PC-3 (cell line): ENCODE measurements around the gene BBOF1.

Experiments
- CTCF ChIP-seq: fragments of 300-600 bp; sonication (generic); conservative IDR thresholded peaks from 2 replicates; pipeline ENCODE4 v1.5.1; 2017; ENCODE audit warnings: antibody characterized with exemption, low read depth, mild to moderate bottlenecking, low read length
- EZH2phosphoT487 ChIP-seq: fragments of 300-600 bp; sonication (generic); IDR thresholded peaks from 2 replicates; pipeline ENCODE4 v1.6.1; 2018; ENCODE audit warnings: mild to moderate bottlenecking, antibody characterized with exemption, low read length, borderline replicate concordance

GRCh38 chr14:74015963-74016362 is 3.2 kb upstream of the BBOF1 start:
- TF ChIP-seq CTCF (no peak), EZH2phosphoT487 (no peak)
